Adrenal gland (tissue), 12 donors: Measurements from ENCODE around the gene ANKRD33. TPM values are rescaled to one million over a fixed set of nuclear protein-coding genes. Genes with fewer than 3 reads are reported as not detected.

Experiments used
- DNase-seq, 7 donors: peaks; one replicate each; pipeline ENCODE4 v3.0.0-alpha.2; 2019 to 2020
- H3K27ac ChIP-seq, 5 donors: fragments of 200-600 bp; sonication (generic) in 4 of 5; 1 replicate in 3 of 5; 2 replicates in 2 of 5; pipeline versions ENCODE4 v1.5.1 to v1.8.0; 2016 to 2020; ENCODE audit warnings: mild to moderate bottlenecking in 1 of 5
- H3K27me3 ChIP-seq: fragments of 200-600 bp; 2 replicates; pipeline ENCODE4 v1.8.0; 2021
- H3K36me3 ChIP-seq, 2 donors: fragments of 200-600 bp; replicated peaks in 1 of 2; 1 replicate in 1 of 2; 2 replicates in 1 of 2; pipeline versions ENCODE4 v1.5.1 to v1.8.0; 2018 to 2022
- H3K4me1 ChIP-seq, 2 donors: fragments of 200-600 bp; replicated peaks in 1 of 2; 1 replicate in 1 of 2; 2 replicates in 1 of 2; pipeline versions ENCODE4 v1.5.1 to v1.8.0; 2018 to 2021
- H3K4me3 ChIP-seq, 4 donors: fragments of 200-600 bp; sonication (generic) in 3 of 4; one replicate each; pipeline ENCODE4 v1.5.1; 2016 to 2018
- H3K9me3 ChIP-seq, 3 donors: fragments of 200-600 bp; sonication (generic) in 1 of 3; replicated peaks in 1 of 3; 1 replicate in 2 of 3; 2 replicates in 1 of 3; pipeline versions ENCODE4 v1.5.1 to v1.8.0; 2016 to 2021
- POLR2A ChIP-seq, 2 donors: fragments of 450-650 bp; IDR thresholded peaks; one replicate each; pipeline ENCODE4 v1.6.1; 2017; ENCODE audit warnings: antibody characterized with exemption in 2 of 2, mild to moderate bottlenecking in 2 of 2, moderate library complexity in 1 of 2
- WGBS, 4 donors: extraction: QIAGEN DNeasy Blood & Tissue Kit in 2 of 4; methylation state at CpG; one replicate each; pipeline versions ENCODE4 v1.1.5 to v1.1.7; 2013 to 2017; 5-methylcytosine and 5-hydroxymethylcytosine counted together
- intact Hi-C, 2 donors: fragments of 100-400 bp; cut with DNase I; formaldehyde crosslinking; loops; one replicate each; pipeline versions ENCODE4 v1.14.1 to v1.15.0; 2022 to 2023
- polyA plus RNA-seq, 3 donors: library from polyadenylated mRNA; stranded (reverse); fragments of 200-250 nt in 2 of 3; fragments of 350-450 nt in 1 of 3; fragmentation: Illumina TruSeq in 1 of 3; extraction: RNeasy Lipid Tissue Mini Kit (QIAGEN cat#74804) in 1 of 3; gene quantifications; one replicate each; pipeline ENCODE4 v1.2.3, GENCODE V29; 2013 to 2014
- total RNA-seq, 9 donors: library from RNA; depleted of rRNA in 4 of 9; stranded (reverse); fragments of >200 nt in 4 of 9; fragments of 120-200 nt in 1 of 9; fragmentation: NEBNext Ultra II Directional in 1 of 9; extraction: Animal tissue kit (Norgen Biotek cat#: 25700) in 1 of 9; gene quantifications; one replicate each; pipeline versions ENCODE4 v1.1.0 to v1.2.4, GENCODE V29; 2013 to 2023
- TF ChIP-seq, protein P1 (sequence below), 6 experiments: fragments of 450-650 bp in 4 of 6; fragments of 200-600 bp in 2 of 6; sonication (generic) in 1 of 6; IDR thresholded peaks; 1 replicate in 5 of 6; 2 replicates in 1 of 6; pipeline versions ENCODE4 v1.5.1 to v1.8.0; 2016 to 2021; ENCODE audit warnings: antibody characterized with exemption in 6 of 6, mild to moderate bottlenecking in 2 of 6, moderate library complexity in 1 of 6
- donor health status: healthy with polysubstance abuse.
- donor health status: Bipolar disorder and iron deficiency.
- donor health status: DM: yes; HTN: yes; CAD: no.
- donor health status: DM: no; HTN: no; CAD: no.
- donor health status: DM: no; HTN: no; CAD: no.
- donor health status: DM: yes; HTN: yes; CAD: no.

Gene ANKRD33
- total and polyA plus RNA-seq, 12 donors, result 0.06 to 0.41 (median 0.24) TPM; not detected in 9

DNA sequence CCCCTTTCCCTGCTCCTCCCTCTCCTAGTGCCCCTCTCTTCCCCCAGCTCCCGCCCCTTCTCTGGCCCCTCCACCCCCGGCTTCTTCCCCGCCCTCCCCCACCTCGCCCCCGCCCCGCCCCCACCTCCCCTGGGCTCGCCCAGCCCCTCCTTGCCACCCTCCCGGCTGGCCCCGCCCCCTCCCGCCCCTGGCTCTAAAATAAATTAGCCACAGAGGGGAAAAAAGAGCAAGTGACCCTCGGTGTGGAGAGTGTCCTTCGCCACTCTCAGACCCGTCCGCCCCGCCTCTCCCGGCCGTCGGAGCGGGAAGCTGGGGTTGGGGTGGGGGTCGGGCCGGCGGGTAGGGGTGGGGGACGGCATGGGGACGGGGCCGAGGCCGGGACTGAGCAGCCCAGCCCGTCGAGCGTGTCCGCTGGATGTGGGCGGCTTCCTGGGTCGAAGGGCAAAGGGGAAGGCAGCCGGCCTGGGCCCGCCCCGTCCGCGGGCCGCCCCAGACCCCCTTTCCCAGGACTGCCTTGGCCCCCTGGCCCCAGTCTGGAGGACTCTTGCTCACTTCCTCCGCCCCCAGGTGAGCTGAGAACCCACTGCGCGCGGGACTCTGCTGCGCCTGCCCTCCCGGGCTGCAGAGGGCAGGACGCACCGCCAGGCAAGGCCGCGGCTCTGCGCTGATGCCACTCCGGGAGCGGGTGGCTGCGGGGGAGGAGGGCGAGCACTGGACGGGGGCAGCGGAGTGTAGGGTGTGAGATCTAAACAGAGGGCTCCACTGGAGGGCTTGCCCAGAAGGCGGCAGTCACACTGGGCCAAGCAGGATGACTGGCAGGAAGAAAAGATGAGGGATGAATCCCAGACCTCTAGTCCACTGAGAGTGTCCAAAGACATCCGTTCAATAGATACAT is 38.8 kb upstream of the ANKRD33 start:
- WGBS, 4 donors, result 51 to 91% (median 62%) methylated on average over 9 to 55 of the region's 57 CpGs
- peak overlapping the region in 1 of 4 donors; percentile 66 for H3K4me3 ChIP-seq
- peak overlapping the region in 1 of 5 donors; percentile 25 for H3K27ac ChIP-seq
- intact Hi-C loops, result no loop called here
- H3K9me3 ChIP-seq, result no peaks in the 10 kb centered on the region
- TF ChIP-seq, protein P1, sequence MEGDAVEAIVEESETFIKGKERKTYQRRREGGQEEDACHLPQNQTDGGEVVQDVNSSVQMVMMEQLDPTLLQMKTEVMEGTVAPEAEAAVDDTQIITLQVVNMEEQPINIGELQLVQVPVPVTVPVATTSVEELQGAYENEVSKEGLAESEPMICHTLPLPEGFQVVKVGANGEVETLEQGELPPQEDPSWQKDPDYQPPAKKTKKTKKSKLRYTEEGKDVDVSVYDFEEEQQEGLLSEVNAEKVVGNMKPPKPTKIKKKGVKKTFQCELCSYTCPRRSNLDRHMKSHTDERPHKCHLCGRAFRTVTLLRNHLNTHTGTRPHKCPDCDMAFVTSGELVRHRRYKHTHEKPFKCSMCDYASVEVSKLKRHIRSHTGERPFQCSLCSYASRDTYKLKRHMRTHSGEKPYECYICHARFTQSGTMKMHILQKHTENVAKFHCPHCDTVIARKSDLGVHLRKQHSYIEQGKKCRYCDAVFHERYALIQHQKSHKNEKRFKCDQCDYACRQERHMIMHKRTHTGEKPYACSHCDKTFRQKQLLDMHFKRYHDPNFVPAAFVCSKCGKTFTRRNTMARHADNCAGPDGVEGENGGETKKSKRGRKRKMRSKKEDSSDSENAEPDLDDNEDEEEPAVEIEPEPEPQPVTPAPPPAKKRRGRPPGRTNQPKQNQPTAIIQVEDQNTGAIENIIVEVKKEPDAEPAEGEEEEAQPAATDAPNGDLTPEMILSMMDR (IDR thresholded peaks at IDR 0.05), result no peak
- no peak for TF ChIP-seq POLR2A (IDR thresholded peaks at IDR 0.05)
- no peak for DNase-seq
- peaks cover 10 to 11% of the 10 kb centered on the region in 2 donors for H3K4me1 ChIP-seq
- H3K36me3 ChIP-seq, result no peaks in the 10 kb centered on the region
- H3K27me3 ChIP-seq, result peaks cover 31% of the 10 kb centered on the region

DNA sequence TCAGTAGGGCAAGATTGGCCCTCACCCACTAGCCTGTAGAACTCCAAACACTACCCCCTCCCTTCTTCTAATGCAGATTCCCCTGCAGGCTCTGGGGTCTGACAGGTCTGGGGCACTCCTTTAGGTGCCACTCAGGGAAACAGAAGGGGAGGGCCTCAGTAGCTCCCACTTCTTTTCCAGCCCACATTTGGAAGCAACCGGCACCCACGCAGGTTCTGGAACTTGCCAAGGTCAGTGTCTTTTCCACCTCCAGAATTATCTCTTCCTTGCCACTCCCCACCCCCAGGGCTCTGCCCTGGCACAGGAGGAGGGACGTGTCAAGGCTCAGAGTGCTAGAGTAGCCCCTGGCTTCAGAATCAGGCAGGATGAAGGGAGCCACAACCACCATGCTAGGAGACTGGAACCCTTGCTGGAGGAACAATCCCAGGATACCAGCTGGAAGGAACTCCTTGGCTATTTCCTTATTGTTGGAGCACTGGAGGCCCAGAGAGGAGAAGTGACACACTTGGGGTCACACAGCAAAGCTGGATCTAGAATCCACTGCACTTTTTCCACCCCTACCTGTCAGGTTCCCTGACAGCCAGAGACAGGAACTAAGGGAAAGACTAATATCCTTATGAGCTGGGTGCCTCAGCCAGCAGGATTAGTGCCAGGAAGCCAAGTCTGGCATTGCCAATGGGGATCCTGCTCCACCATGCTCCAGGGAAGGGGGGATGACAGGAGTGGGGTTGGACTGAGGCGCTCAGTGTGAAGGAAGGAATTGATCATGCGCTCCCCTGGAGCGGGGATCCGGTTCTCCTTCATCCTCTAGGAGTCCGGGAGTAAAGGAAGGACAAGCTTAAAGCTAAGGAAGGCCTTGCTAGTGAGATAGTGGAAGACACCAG is 37.6 kb upstream of the ANKRD33 start:
- H3K4me3 ChIP-seq, result no peak overlapping the region
- peaks cover 10 to 11% of the 10 kb centered on the region in 2 donors for H3K4me1 ChIP-seq
- intact Hi-C loops, result no loop called here
- no peak overlapping the region for H3K27ac ChIP-seq
- TF ChIP-seq POLR2A (IDR thresholded peaks at IDR 0.05), result no peak
- TF ChIP-seq, protein P1 (IDR thresholded peaks at IDR 0.05), result no peak
- no peaks in the 10 kb centered on the region for H3K9me3 ChIP-seq
- DNase-seq, result no peak
- H3K27me3 ChIP-seq, result peaks cover 22% of the 10 kb centered on the region
- no peaks in the 10 kb centered on the region for H3K36me3 ChIP-seq
- 72 to 83% (median 77%) methylated on average over 7 to 8 of the region's 8 CpGs for WGBS, 4 donors

DNA sequence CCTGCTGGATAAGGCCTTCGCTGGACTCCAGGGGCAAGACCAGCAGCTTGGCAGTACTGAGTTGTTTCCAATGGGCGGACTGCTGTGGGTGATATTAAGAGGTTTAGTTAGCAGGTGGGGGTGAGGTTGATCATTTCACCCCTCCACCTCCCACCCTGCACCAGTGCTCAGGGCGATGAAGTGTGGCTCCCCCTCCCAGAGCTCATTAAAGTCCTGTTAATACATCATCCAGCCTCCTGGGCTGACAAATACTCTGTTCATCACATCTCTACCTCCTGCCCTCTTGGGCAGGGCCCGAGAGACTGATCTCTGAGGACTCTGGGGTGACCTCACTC is 37.0 kb upstream of the ANKRD33 start:
- no peaks in the 10 kb centered on the region for H3K36me3 ChIP-seq
- no peak overlapping the region for H3K4me3 ChIP-seq
- WGBS, 4 donors, result 86 to 95% (median 90%) methylated on average over 3 to 4 of the region's 4 CpGs
- H3K27ac ChIP-seq, result no peak overlapping the region
- no peaks in the 10 kb centered on the region for H3K9me3 ChIP-seq
- H3K27me3 ChIP-seq, result peaks cover 20% of the 10 kb centered on the region
- TF ChIP-seq POLR2A (IDR thresholded peaks at IDR 0.05), result no peak
- TF ChIP-seq, protein P1 (IDR thresholded peaks at IDR 0.05), result no peak
- peaks cover 10 to 11% of the 10 kb centered on the region in 2 donors for H3K4me1 ChIP-seq
- no peak for DNase-seq
- intact Hi-C loops, result no loop called here
